HepG2 (cell line): Measurements from ENCODE around the gene CNTN4.

Experiments used
- POLR2AphosphoS5 ChIP-seq: IDR thresholded peaks from 2 replicates; pipeline ENCODE4 v1.6.1; 2012; ENCODE audit warnings: low read depth, low read length
- POLR2G ChIP-seq: fragments of 200-400 bp; formaldehyde crosslinking; IDR thresholded peaks from 2 replicates; pipeline ENCODE4 v1.6.1; 2018; ENCODE audit warnings: mild to moderate bottlenecking, low read depth, low read length, moderate library complexity
- RFX5 ChIP-seq: IDR thresholded peaks from 2 replicates; pipeline ENCODE4 v1.6.1; 2011; ENCODE audit warnings: low read depth, low read length, improper control_type of control experiment
- SCMH1 ChIP-seq: sonication (generic); formaldehyde crosslinking; IDR thresholded peaks from 2 replicates; pipeline ENCODE4 v1.9.0; 2021; ENCODE audit warnings: missing genetic modification reagents, mild to moderate bottlenecking, borderline replicate concordance
- ZFAT ChIP-seq: sonication (generic); formaldehyde crosslinking; conservative IDR thresholded peaks from 2 replicates; pipeline ENCODE4 v1.8.1; 2023; ENCODE audit warnings: missing genetic modification reagents, inconsistent platforms
- TF ChIP-seq, protein P1 (sequence below): sonication (generic); formaldehyde crosslinking; IDR thresholded peaks from 2 replicates; pipeline ENCODE4 v1.8.0; 2022; ENCODE audit warnings: missing genetic modification reagents, mild to moderate bottlenecking, borderline replicate concordance
- TF ChIP-seq, protein P2 (sequence below): sonication (generic); formaldehyde crosslinking; IDR thresholded peaks from 2 replicates; pipeline ENCODE4 v1.5.0; 2020; ENCODE audit warnings: mild to moderate bottlenecking, missing genetic modification reagents, moderate library complexity
- TF ChIP-seq, protein P3 (sequence below): sonication (generic); formaldehyde crosslinking; IDR thresholded peaks from 2 replicates; pipeline ENCODE4 v1.4.0; 2020; ENCODE audit warnings: missing genetic modification reagents
- TF ChIP-seq, protein P4 (sequence below), 2 experiments: IDR thresholded peaks; 2 replicates each; pipeline ENCODE4 v1.6.1; 2011 to 2012; ENCODE audit warnings: low read length in 2 of 2, borderline replicate concordance in 1 of 2, low read depth in 1 of 2, mild to moderate bottlenecking in 1 of 2, moderate library complexity in 1 of 2
- TF ChIP-seq, protein P5 (sequence below): sonication (generic); formaldehyde crosslinking; IDR thresholded peaks from 2 replicates; pipeline ENCODE4 v1.4.0; 2020; ENCODE audit warnings: missing genetic modification reagents

DNA sequence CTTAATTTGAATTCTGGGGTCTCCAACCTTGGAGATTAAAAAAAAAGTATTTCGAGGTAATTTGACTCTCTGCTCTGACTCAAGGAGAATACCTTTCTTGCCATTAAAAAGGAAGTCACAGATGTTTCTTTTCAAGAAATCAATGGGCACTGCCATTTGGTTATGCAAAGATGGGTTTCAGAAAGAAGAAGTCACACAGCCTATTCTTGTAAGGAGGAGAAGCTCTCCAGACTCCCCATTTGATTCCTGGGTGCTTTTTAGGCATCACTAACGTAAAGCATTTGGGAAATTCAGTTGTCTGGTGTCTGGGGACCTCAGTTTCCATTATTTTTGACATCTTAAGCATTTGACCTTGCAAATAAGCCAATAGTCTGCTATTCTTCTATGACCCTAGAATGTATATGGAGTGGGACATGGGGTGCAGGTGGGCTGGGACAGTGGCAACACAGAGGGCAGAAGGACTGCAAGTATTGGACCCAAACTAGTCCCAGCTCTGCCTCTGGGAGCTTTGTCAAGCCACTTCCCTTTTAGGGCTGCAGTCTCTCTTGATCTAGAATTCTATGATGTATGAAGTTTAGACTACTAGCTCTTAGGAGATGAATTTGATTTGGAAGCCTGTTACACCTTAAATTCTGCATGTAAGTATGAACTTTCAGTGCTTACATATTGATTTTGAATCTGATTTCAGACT lies 983.7 kb downstream of the CNTN4 start:
- TF ChIP-seq, protein P1, sequence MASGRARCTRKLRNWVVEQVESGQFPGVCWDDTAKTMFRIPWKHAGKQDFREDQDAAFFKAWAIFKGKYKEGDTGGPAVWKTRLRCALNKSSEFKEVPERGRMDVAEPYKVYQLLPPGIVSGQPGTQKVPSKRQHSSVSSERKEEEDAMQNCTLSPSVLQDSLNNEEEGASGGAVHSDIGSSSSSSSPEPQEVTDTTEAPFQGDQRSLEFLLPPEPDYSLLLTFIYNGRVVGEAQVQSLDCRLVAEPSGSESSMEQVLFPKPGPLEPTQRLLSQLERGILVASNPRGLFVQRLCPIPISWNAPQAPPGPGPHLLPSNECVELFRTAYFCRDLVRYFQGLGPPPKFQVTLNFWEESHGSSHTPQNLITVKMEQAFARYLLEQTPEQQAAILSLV (CRISPR knock-in tag) = no peak
- TF ChIP-seq, protein P2, sequence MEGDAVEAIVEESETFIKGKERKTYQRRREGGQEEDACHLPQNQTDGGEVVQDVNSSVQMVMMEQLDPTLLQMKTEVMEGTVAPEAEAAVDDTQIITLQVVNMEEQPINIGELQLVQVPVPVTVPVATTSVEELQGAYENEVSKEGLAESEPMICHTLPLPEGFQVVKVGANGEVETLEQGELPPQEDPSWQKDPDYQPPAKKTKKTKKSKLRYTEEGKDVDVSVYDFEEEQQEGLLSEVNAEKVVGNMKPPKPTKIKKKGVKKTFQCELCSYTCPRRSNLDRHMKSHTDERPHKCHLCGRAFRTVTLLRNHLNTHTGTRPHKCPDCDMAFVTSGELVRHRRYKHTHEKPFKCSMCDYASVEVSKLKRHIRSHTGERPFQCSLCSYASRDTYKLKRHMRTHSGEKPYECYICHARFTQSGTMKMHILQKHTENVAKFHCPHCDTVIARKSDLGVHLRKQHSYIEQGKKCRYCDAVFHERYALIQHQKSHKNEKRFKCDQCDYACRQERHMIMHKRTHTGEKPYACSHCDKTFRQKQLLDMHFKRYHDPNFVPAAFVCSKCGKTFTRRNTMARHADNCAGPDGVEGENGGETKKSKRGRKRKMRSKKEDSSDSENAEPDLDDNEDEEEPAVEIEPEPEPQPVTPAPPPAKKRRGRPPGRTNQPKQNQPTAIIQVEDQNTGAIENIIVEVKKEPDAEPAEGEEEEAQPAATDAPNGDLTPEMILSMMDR = no peak
- TF ChIP-seq, protein P3, sequence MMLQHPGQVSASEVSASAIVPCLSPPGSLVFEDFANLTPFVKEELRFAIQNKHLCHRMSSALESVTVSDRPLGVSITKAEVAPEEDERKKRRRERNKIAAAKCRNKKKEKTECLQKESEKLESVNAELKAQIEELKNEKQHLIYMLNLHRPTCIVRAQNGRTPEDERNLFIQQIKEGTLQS (CRISPR knock-in tag) = no peak
- TF ChIP-seq, protein P4, sequence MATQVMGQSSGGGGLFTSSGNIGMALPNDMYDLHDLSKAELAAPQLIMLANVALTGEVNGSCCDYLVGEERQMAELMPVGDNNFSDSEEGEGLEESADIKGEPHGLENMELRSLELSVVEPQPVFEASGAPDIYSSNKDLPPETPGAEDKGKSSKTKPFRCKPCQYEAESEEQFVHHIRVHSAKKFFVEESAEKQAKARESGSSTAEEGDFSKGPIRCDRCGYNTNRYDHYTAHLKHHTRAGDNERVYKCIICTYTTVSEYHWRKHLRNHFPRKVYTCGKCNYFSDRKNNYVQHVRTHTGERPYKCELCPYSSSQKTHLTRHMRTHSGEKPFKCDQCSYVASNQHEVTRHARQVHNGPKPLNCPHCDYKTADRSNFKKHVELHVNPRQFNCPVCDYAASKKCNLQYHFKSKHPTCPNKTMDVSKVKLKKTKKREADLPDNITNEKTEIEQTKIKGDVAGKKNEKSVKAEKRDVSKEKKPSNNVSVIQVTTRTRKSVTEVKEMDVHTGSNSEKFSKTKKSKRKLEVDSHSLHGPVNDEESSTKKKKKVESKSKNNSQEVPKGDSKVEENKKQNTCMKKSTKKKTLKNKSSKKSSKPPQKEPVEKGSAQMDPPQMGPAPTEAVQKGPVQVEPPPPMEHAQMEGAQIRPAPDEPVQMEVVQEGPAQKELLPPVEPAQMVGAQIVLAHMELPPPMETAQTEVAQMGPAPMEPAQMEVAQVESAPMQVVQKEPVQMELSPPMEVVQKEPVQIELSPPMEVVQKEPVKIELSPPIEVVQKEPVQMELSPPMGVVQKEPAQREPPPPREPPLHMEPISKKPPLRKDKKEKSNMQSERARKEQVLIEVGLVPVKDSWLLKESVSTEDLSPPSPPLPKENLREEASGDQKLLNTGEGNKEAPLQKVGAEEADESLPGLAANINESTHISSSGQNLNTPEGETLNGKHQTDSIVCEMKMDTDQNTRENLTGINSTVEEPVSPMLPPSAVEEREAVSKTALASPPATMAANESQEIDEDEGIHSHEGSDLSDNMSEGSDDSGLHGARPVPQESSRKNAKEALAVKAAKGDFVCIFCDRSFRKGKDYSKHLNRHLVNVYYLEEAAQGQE (IDR thresholded peaks at IDR 0.05; ENCODE audit: borderline replicate concordance in 1 of 2, low read depth in 1 of 2, low read length in 2 of 2) = no peak
- TF ChIP-seq POLR2AphosphoS5 (no peak), POLR2G (no peak), SCMH1 (CRISPR knock-in tag) (no peak), RFX5 (no peak), ZFAT (no peak)
- TF ChIP-seq, protein P5, sequence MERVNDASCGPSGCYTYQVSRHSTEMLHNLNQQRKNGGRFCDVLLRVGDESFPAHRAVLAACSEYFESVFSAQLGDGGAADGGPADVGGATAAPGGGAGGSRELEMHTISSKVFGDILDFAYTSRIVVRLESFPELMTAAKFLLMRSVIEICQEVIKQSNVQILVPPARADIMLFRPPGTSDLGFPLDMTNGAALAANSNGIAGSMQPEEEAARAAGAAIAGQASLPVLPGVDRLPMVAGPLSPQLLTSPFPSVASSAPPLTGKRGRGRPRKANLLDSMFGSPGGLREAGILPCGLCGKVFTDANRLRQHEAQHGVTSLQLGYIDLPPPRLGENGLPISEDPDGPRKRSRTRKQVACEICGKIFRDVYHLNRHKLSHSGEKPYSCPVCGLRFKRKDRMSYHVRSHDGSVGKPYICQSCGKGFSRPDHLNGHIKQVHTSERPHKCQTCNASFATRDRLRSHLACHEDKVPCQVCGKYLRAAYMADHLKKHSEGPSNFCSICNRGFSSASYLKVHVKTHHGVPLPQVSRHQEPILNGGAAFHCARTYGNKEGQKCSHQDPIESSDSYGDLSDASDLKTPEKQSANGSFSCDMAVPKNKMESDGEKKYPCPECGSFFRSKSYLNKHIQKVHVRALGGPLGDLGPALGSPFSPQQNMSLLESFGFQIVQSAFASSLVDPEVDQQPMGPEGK (CRISPR knock-in tag) = no peak
